RPMI8226 (cell line): ENCODE measurements around the gene RTP2.

Experiments used
- DNase-seq: peaks from one replicate; pipeline ENCODE4 v3.0.0-alpha.2; 2015

Gene RTP2

GRCh38 chr3:187665764-187666402 is 36.5 kb downstream of the RTP2 start:
- no peak for DNase-seq

GRCh38 chr3:187665010-187665409 is 37.3 kb downstream of the RTP2 start:
- no peak for DNase-seq

GRCh38 chr3:187662848-187663409 is 39.4 kb downstream of the RTP2 start:
- DNase-seq, result no peak

- DNase-seq, result no peak
Observed at GRCh38 chr3:187661267-187661666, 41.1 kb downstream of the RTP2 start.

GRCh38 chr3:187651282-187651681 is 51.1 kb downstream of the RTP2 start:
- DNase-seq, result no peak
